GM12878 (cell line): ENCODE data around the gene MYLK4. TPM values are rescaled to one million over a fixed set of nuclear protein-coding genes. Genes with fewer than 3 reads are reported as not detected.

Experiments
- ATAC-seq: fragments of 200-7000 bp; cut with Tn5 transposase; 3 replicates; pipeline ENCODE4 v1.9.1; 2020; ENCODE audit warnings: mild to moderate bottlenecking, moderate library complexity
- BruUV-seq: library from RNA; stranded (reverse); fragments of 400-500 nt; replicated peaks from 2 replicates; lab custom pipeline; 2021; lab: Mats Ljungman, UMichigan
- CTCF ChIA-PET: fragments of 300-600 bp; sonication (Branson Sonifier 250); formaldehyde crosslinking; extraction: SDS; loops from one replicate; lab custom pipeline; 2021; ENCODE audit warnings: inconsistent platforms; lab: Yijun Ruan, JAX
- POLR2A ChIA-PET: fragments of 350-600 bp; formaldehyde crosslinking; extraction: SDS; loops from one replicate; lab custom pipeline; 2021; ENCODE audit warnings: inconsistent platforms; lab: Charles Lee
- RAD21 ChIA-PET: fragments of 300-600 bp; sonication (Branson Sonifier 250); formaldehyde crosslinking; loops from one replicate; lab custom pipeline; 2023; ENCODE audit warnings: antibody characterized with exemption; ENCODE audit not compliant: unreplicated experiment; lab: Charles Lee
- SMC1A ChIA-PET: fragments of 300-600 bp; sonication (Branson Sonifier 250); formaldehyde crosslinking; loops from one replicate; lab custom pipeline; 2023; ENCODE audit not compliant: unreplicated experiment, uncharacterized antibody; lab: Charles Lee
- DNase-seq: peaks from one replicate; pipeline ENCODE4 v3.0.0-alpha.2; 2011; ENCODE audit warnings: low read depth, low spot score
- FAIRE-seq: peaks from 3 replicates; lab custom pipeline; 2011; peaks lifted over from hg19 to GRCh38; lab: Jason Lieb, UNC
- H2AFZ ChIP-seq: 2 replicates; pipeline ENCODE4 v1.6.0; 2011; ENCODE audit warnings: low read depth, low read length, control low read depth; ENCODE audit not compliant: control insufficient read depth
- H3K27ac ChIP-seq: 2 replicates; pipeline ENCODE4 v1.5.1; 2011; ENCODE audit warnings: control low read depth; ENCODE audit not compliant: control insufficient read depth, insufficient read depth
- H3K27me3 ChIP-seq, 2 experiments: replicated peaks in 1 of 2; 2 replicates each; pipeline versions ENCODE4 v1.6.0 to v1.6.1; 2011; ENCODE audit warnings: low read length in 1 of 2; ENCODE audit not compliant: control insufficient read depth in 2 of 2, insufficient read depth in 2 of 2
- H3K36me3 ChIP-seq, 2 experiments: 2 replicates each; pipeline ENCODE4 v1.5.1; 2011; ENCODE audit warnings: low read length in 1 of 2; ENCODE audit not compliant: control insufficient read depth in 2 of 2, insufficient read depth in 2 of 2
- H3K4me1 ChIP-seq: 2 replicates; pipeline ENCODE4 v1.6.1; 2011; ENCODE audit warnings: mild to moderate bottlenecking, low read length, moderate library complexity, mixed read lengths; ENCODE audit not compliant: control insufficient read depth, insufficient read depth
- H3K4me2 ChIP-seq: 2 replicates; pipeline ENCODE4 v1.6.0; 2011; ENCODE audit warnings: control low read depth; ENCODE audit not compliant: control insufficient read depth, insufficient read depth
- H3K4me3 ChIP-seq: fragments of 200-600 bp; sonication (generic); 2 replicates; pipeline ENCODE4 v1.5.1; 2016
- H3K79me2 ChIP-seq: 2 replicates; pipeline ENCODE4 v1.6.0; 2011; ENCODE audit warnings: low read length; ENCODE audit not compliant: control insufficient read depth, insufficient read depth
- H3K9ac ChIP-seq: 2 replicates; pipeline ENCODE4 v1.8.0; 2011; ENCODE audit warnings: low read length, control low read depth, mixed read lengths; ENCODE audit not compliant: control insufficient read depth, insufficient read depth
- H3K9me3 ChIP-seq: replicated peaks from 3 replicates; pipeline ENCODE4 v1.5.1; 2011; ENCODE audit warnings: mild to moderate bottlenecking, low read length; ENCODE audit not compliant: control insufficient read depth, insufficient read depth
- H4K20me1 ChIP-seq: 2 replicates; pipeline ENCODE4 v1.6.0; 2011; ENCODE audit not compliant: control insufficient read depth, insufficient read depth
- BHLHE40 ChIP-seq, 2 experiments: fragments of 450-650 bp in 1 of 2; IDR thresholded peaks; 2 replicates each; pipeline ENCODE4 v1.6.1; 2011 to 2017; ENCODE audit warnings: low read depth in 2 of 2, borderline replicate concordance in 1 of 2, improper control_type of control experiment in 1 of 2, low read length in 1 of 2, mild to moderate bottlenecking in 1 of 2
- E4F1 ChIP-seq: fragments of 450-650 bp; IDR thresholded peaks from 2 replicates; pipeline ENCODE4 v1.6.1; 2018; ENCODE audit warnings: borderline replicate concordance, mild to moderate bottlenecking; ENCODE audit not compliant: partially characterized antibody
- EP300 ChIP-seq, 2 experiments: fragments of 150-350 bp in 1 of 2; IDR thresholded peaks; 2 replicates each; pipeline ENCODE4 v1.6.1; 2011 to 2012; ENCODE audit warnings: low read depth in 2 of 2, low read length in 2 of 2, borderline replicate concordance in 1 of 2, improper control_type of control experiment in 1 of 2, inconsistent platforms in 1 of 2; ENCODE audit not compliant: control insufficient read depth in 1 of 2
- HCFC1 ChIP-seq: fragments of 150-350 bp; IDR thresholded peaks from 2 replicates; pipeline ENCODE4 v1.6.1; 2014; ENCODE audit warnings: low read length
- HDAC6 ChIP-seq: fragments of 200-600 bp; sonication (generic); IDR thresholded peaks from one replicate; pipeline ENCODE4 v1.8.0; 2017; ENCODE audit warnings: antibody characterized with exemption; ENCODE audit not compliant: unreplicated experiment
- HDGF ChIP-seq: fragments of 450-650 bp; IDR thresholded peaks from 2 replicates; pipeline ENCODE4 v1.6.1; 2016; ENCODE audit warnings: antibody characterized with exemption
- IRF4 ChIP-seq: IDR thresholded peaks from 2 replicates; pipeline ENCODE4 v1.6.1; 2011; ENCODE audit warnings: low read depth, low read length
- MAX ChIP-seq: IDR thresholded peaks from 2 replicates; pipeline ENCODE4 v1.6.1; 2012; ENCODE audit warnings: low read depth, low read length, improper control_type of control experiment
- MYB ChIP-seq: fragments of 150-350 bp; IDR thresholded peaks from 2 replicates; pipeline ENCODE4 v1.6.1; 2014; ENCODE audit warnings: mild to moderate bottlenecking, low read depth, low read length, borderline replicate concordance
- NFIC ChIP-seq: IDR thresholded peaks from 2 replicates; pipeline ENCODE4 v1.6.1; 2012; ENCODE audit warnings: low read depth, mild to moderate bottlenecking, inconsistent platforms, low read length, moderate library complexity
- PAX8 ChIP-seq: fragments of 450-650 bp; IDR thresholded peaks from 2 replicates; pipeline ENCODE4 v1.6.1; 2017; ENCODE audit warnings: mild to moderate bottlenecking, moderate library complexity
- PML ChIP-seq: IDR thresholded peaks from 2 replicates; pipeline ENCODE4 v1.6.1; 2012; ENCODE audit warnings: low read length, inconsistent platforms
- RELA ChIP-seq: fragments of 450-650 bp; IDR thresholded peaks from 2 replicates; pipeline ENCODE4 v1.8.0; 2014; ENCODE audit warnings: borderline replicate concordance; ENCODE audit not compliant: partially characterized antibody
- SP1 ChIP-seq: IDR thresholded peaks from one replicate; pipeline ENCODE4 v1.6.1; 2011; ENCODE audit warnings: low read depth, low read length
- TCF3 ChIP-seq: IDR thresholded peaks from 2 replicates; pipeline ENCODE4 v1.6.1; 2012; ENCODE audit warnings: low read depth, mild to moderate bottlenecking, low read length, borderline replicate concordance; ENCODE audit not compliant: insufficient read depth
- ZNF24 ChIP-seq: fragments of 450-650 bp; IDR thresholded peaks from 2 replicates; pipeline ENCODE4 v1.6.1; 2017; ENCODE audit warnings: antibody characterized with exemption, mild to moderate bottlenecking
- WGBS: methylation state at CpG from one replicate; pipeline ENCODE4 v1.1.6; 2016; ENCODE audit warnings: low lambda C conversion rate; ENCODE audit not compliant: insufficient replicate concordance, insufficient coverage; ENCODE audit errors: missing lambda C conversion rate; 5-methylcytosine and 5-hydroxymethylcytosine counted together
- in situ Hi-C: fragments of 300-500 bp; cut with MboI; formaldehyde crosslinking; loops from 9 replicates; pipeline ENCODE4 v1.14.3; 2018; ENCODE audit warnings: mixed read lengths
- intact Hi-C: fragments of 100-400 bp; cut with micrococcal nuclease; formaldehyde crosslinking; loops from one replicate; pipeline ENCODE4 v1.14.2; 2022; ENCODE audit not compliant: unreplicated experiment
- polyA plus RNA-seq, 11 experiments: library from polyadenylated mRNA; depleted of rRNA in 4 of 11; unstranded in 6 of 11; stranded (reverse) in 5 of 11; fragments of >200 nt; fragmentation: Nextera tagmentation in 4 of 11; fragmentation: Illumina TruSeq in 1 of 11; extraction: Ambion mirVana in 4 of 11; extraction: Trizol in 1 of 11; gene quantifications; 1 replicate in 1 of 11; 2 replicates in 10 of 11; pipeline versions ENCODE4 v1.2.1 to v1.2.3, GENCODE V29; 2011 to 2016; ENCODE audit warnings: inconsistent platforms in 2 of 11, missing spikeins in 2 of 11, low read depth in 1 of 11
- total RNA-seq, 4 experiments: library from RNA; depleted of rRNA in 3 of 4; stranded (reverse); fragments of >200 nt in 3 of 4; fragmentation: Illumina TruSeq in 1 of 4; extraction: Trizol in 1 of 4; gene quantifications; 2 replicates each; pipeline versions ENCODE4 v1.2.1 to v1.2.3, GENCODE V29; 2013 to 2021

Gene MYLK4
- total and polyA plus RNA-seq, 10 of the 15 experiments (the other 5 are each of a cell fraction or from before 2014, with no cell fraction given) = under 0.01 to 0.09 (median 0.05) TPM; not detected in 1

GRCh38 chr6:2765166-2765895 is 14.6 kb upstream of the MYLK4 start, which contains the start of gene WRNIP1 (continued):
- peak; percentile 36; the same call in 1 of the 2 replicates for TF ChIP-seq TCF3
- no peak for TF ChIP-seq MAX
- no peak for TF ChIP-seq IRF4
- TF ChIP-seq MYB = no peak
- peak; percentile 29 for TF ChIP-seq RELA
- no peak for TF ChIP-seq NFIC
- peak; percentile 59 for TF ChIP-seq SP1
- TF ChIP-seq BHLHE40 (IDR thresholded peaks at IDR 0.05; ENCODE audit: borderline replicate concordance in 1 of 2, low read depth in 2 of 2, low read length in 1 of 2) = peak; percentile 60 to 91; a peak in 3 of 4 replicates
- TF ChIP-seq, all 136 proteins: peak for 40

GRCh38 chr6:2764610-2765165 is 14.0 kb upstream of the MYLK4 start:
- CTCF ChIA-PET = interaction anchor here (1.0 to 3.4 kb wide), 5 partner anchors 9 to 147 kb away, joined by 3 to 24 read pairs (median 4); partner anchors contain the start of gene MYLK4
- H3K4me1 ChIP-seq = peaks cover 8% of the 10 kb centered on the region
- no peaks in the 10 kb centered on the region for H3K36me3 ChIP-seq
- peaks cover 0 to 3% of the 10 kb centered on the region in 2 experiments; a peak in 2 of 4 replicates for H3K27me3 ChIP-seq
- peak overlapping the region; percentile 54 for H3K27ac ChIP-seq
- no peak for DNase-seq
- SMC1A ChIA-PET = interaction anchor here (1.1 kb wide), 1 partner anchor 76 kb away, joined by 4 read pairs; the partner anchor contains the start of gene SERPINB1
- H3K4me2 ChIP-seq = peak overlapping the region; percentile 99
- peak; percentile 83 for ATAC-seq
- H3K4me3 ChIP-seq = peak overlapping the region; percentile 69
- peaks cover 39% of the 10 kb centered on the region for H3K79me2 ChIP-seq
- H3K9ac ChIP-seq = peak overlapping the region; percentile 77
- under 1% methylated on average over 45 of the region's 45 CpGs for WGBS
- peaks cover 3% of the 10 kb centered on the region; the same call in 1 of the 2 replicates for H4K20me1 ChIP-seq
- in situ Hi-C loops (no loop called here), intact Hi-C loops (no loop called here)
- RAD21 ChIA-PET = interaction anchor here (1.6 kb wide), 1 partner anchor 77 kb away, joined by 4 read pairs; the partner anchor contains the start of gene SERPINB1
- H3K9me3 ChIP-seq = no peaks in the 10 kb centered on the region; the same call in 2 of the 3 replicates
- POLR2A ChIA-PET = interaction anchor here (0.6 kb wide), 1 partner anchor 322 kb away, joined by 3 read pairs; no protein-coding TSS in a partner anchor
- peak overlapping the region; percentile 85 for H2AFZ ChIP-seq
- no TSS peak for BruUV-seq
- FAIRE-seq = peak; percentile 13
- TF ChIP-seq EP300 (IDR thresholded peaks at IDR 0.05; ENCODE audit: borderline replicate concordance in 1 of 2, control insufficient read depth in 1 of 2, low read depth in 2 of 2, low read length in 2 of 2) = no peak
- TF ChIP-seq ZNF24 = no peak
- TF ChIP-seq E4F1 = no peak
- peak; percentile 32; the same call in 1 of the 2 replicates for TF ChIP-seq PML
- TF ChIP-seq PAX8 = no peak
- no peak for TF ChIP-seq HDAC6
- no peak for TF ChIP-seq HCFC1
- no peak for TF ChIP-seq HDGF
